HL-60 (cell line): ENCODE measurements around the gene GLCE.

Experiments used
- DNase-seq, 2 experiments: peaks; one replicate each; pipeline ENCODE4 v3.0.0-alpha.2; 2010 to 2020; ENCODE audit warnings: low read depth in 1 of 2, low spot score in 1 of 2
- H3K27ac ChIP-seq: fragments of 250-450 bp; sonication (Bioruptor Pico); replicated peaks from 2 replicates; pipeline ENCODE4 v1.5.1; 2020; ENCODE audit warnings: mild to moderate bottlenecking, moderate library complexity
- H3K27me3 ChIP-seq: fragments of 250-450 bp; sonication (Bioruptor Pico); 2 replicates; pipeline ENCODE4 v1.5.1; 2021; ENCODE audit warnings: mild to moderate bottlenecking, moderate library complexity; ENCODE audit not compliant: insufficient read depth, poor library complexity, severe bottlenecking
- H3K4me3 ChIP-seq: replicated peaks from 2 replicates; pipeline ENCODE4 v1.5.1; 2011; ENCODE audit warnings: mild to moderate bottlenecking, control low read depth, low read length; ENCODE audit not compliant: insufficient read depth
- CTCF ChIP-seq: IDR thresholded peaks from one replicate; pipeline ENCODE4 v1.5.1; 2011; ENCODE audit warnings: low read length, control low read depth, inconsistent platforms; ENCODE audit not compliant: insufficient read depth
- GABPA ChIP-seq: IDR thresholded peaks from 2 replicates; pipeline ENCODE4 v1.6.1; 2012; ENCODE audit warnings: low read depth
- POLR2AphosphoS5 ChIP-seq: IDR thresholded peaks from 2 replicates; pipeline ENCODE4 v1.6.1; 2012; ENCODE audit warnings: low read depth
- REST ChIP-seq: IDR thresholded peaks from 2 replicates; pipeline ENCODE4 v1.6.1; 2012; ENCODE audit warnings: low read depth; ENCODE audit not compliant: insufficient replicate concordance
- SPI1 ChIP-seq: IDR thresholded peaks from 2 replicates; pipeline ENCODE4 v1.6.1; 2012; ENCODE audit warnings: low read depth, mild to moderate bottlenecking, borderline replicate concordance

GLCE gene

GRCh38 chr15:69311319-69311721 is 150.9 kb downstream of the GLCE start:
- Histone ChIP-seq H3K27me3 (no peaks in the 10 kb centered on the region), H3K4me3 (no peak overlapping the region), H3K27ac (no peak overlapping the region)
- no peak for DNase-seq
- TF ChIP-seq REST (no peak), GABPA (no peak), CTCF (no peak), SPI1 (no peak), POLR2AphosphoS5 (no peak)

- Histone ChIP-seq H3K27me3 (no peaks in the 10 kb centered on the region), H3K4me3 (no peak overlapping the region), H3K27ac (peak overlapping the region; percentile 54)
- TF ChIP-seq GABPA (peak; percentile 37; the same call in 1 of the 2 replicates), REST (no peak), SPI1 (peak; percentile 92), POLR2AphosphoS5 (peak; percentile 60)
- DNase-seq, result peak; percentile 37 to 78
Observed at GRCh38 chr15:69313432-69314000, 153.1 kb downstream of the GLCE start.

- H3K4me3 ChIP-seq, result no peak overlapping the region
- DNase-seq, result no peak
- no peak for TF ChIP-seq SPI1
- no peak for TF ChIP-seq POLR2AphosphoS5
- TF ChIP-seq REST, result no peak
- no peak for TF ChIP-seq GABPA
- TF ChIP-seq CTCF, result no peak
- peak overlapping the region; percentile 49 for H3K27ac ChIP-seq
- H3K27me3 ChIP-seq, result no peaks in the 10 kb centered on the region
Observed at GRCh38 chr15:69314131-69314530, 153.7 kb downstream of the GLCE start.
